IMR-90 (cell line): ENCODE data around the gene TTC28. TPM values are rescaled to one million over a fixed set of nuclear protein-coding genes. Genes with fewer than 3 reads are reported as not detected.

Experiments
- ATAC-seq: fragments of 200-7000 bp; cut with Tn5 transposase; 2 replicates; pipeline ENCODE4 v1.9.1; 2020; ENCODE audit warnings: low read depth, mild to moderate bottlenecking, moderate library complexity
- BruUV-seq: library from RNA; stranded (reverse); fragments of 400-500 nt; replicated peaks from 2 replicates; lab custom pipeline; 2021; lab: Mats Ljungman, UMichigan
- CTCF ChIA-PET: fragments of 300-600 bp; formaldehyde crosslinking; extraction: SDS; loops from one replicate; lab custom pipeline; 2021; ENCODE audit warnings: antibody characterized with exemption; lab: Yijun Ruan, JAX
- POLR2A ChIA-PET: fragments of 300-600 bp; sonication (Branson Sonifier 250); formaldehyde crosslinking; loops from one replicate; lab custom pipeline; 2022; ENCODE audit warnings: antibody characterized with exemption; ENCODE audit not compliant: unreplicated experiment; lab: Charles Lee
- DNase-seq: peaks from one replicate; pipeline ENCODE4 v3.0.0; 2013
- H2AFZ ChIP-seq: replicated peaks from 2 replicates; pipeline ENCODE3; 2013; ENCODE audit warnings: low read length, mild to moderate bottlenecking; ENCODE audit not compliant: poor library complexity
- H2AK5ac ChIP-seq: 2 replicates; pipeline ENCODE4 v1.6.1; 2013; ENCODE audit warnings: low read depth, low read length, inconsistent platforms
- H2AK9ac ChIP-seq: replicated peaks from 2 replicates; pipeline ENCODE3; 2013; ENCODE audit warnings: mild to moderate bottlenecking, low read depth, low read length, moderate library complexity; ENCODE audit not compliant: poor library complexity
- H2BK120ac ChIP-seq: 2 replicates; pipeline ENCODE4 v1.6.1; 2013; ENCODE audit warnings: low read depth, low read length, inconsistent platforms
- H2BK15ac ChIP-seq: 3 replicates; pipeline ENCODE4 v1.6.1; 2013; ENCODE audit warnings: low read depth, low read length, inconsistent platforms
- H2BK20ac ChIP-seq: 2 replicates; pipeline ENCODE4 v1.6.1; 2013; ENCODE audit warnings: low read depth, mild to moderate bottlenecking, inconsistent platforms, low read length, moderate library complexity
- H2BK5ac ChIP-seq: 2 replicates; pipeline ENCODE4 v1.6.1; 2013; ENCODE audit warnings: mild to moderate bottlenecking, low read depth, low read length, inconsistent platforms; ENCODE audit not compliant: poor library complexity, severe bottlenecking
- H3K14ac ChIP-seq: replicated peaks from 2 replicates; pipeline ENCODE4 v1.6.1; 2013; ENCODE audit warnings: low read depth, low read length, inconsistent platforms
- H3K18ac ChIP-seq: 2 replicates; pipeline ENCODE4 v1.6.1; 2013; ENCODE audit warnings: low read depth, low read length, control low read depth
- H3K23ac ChIP-seq: 2 replicates; pipeline ENCODE4 v1.6.1; 2013; ENCODE audit warnings: low read depth, low read length, inconsistent platforms
- H3K27ac ChIP-seq: 2 replicates; pipeline ENCODE4 v1.5.1; 2013; ENCODE audit warnings: mild to moderate bottlenecking, control low read depth, low read length; ENCODE audit not compliant: insufficient read depth
- H3K27me3 ChIP-seq: 2 replicates; pipeline ENCODE4 v1.6.1; 2013; ENCODE audit warnings: low read length; ENCODE audit not compliant: control insufficient read depth, insufficient read depth
- H3K36me3 ChIP-seq: 2 replicates; pipeline ENCODE4 v1.6.1; 2013; ENCODE audit warnings: low read length, mixed read lengths; ENCODE audit not compliant: control insufficient read depth, insufficient read depth
- H3K4ac ChIP-seq: 2 replicates; pipeline ENCODE4 v1.6.1; 2013; ENCODE audit warnings: low read depth, low read length, inconsistent platforms
- H3K4me1 ChIP-seq: 2 replicates; pipeline ENCODE4 v1.6.1; 2013; ENCODE audit warnings: low read length, mixed read lengths; ENCODE audit not compliant: control insufficient read depth, insufficient read depth
- H3K4me2 ChIP-seq: 2 replicates; pipeline ENCODE4 v1.6.1; 2013; ENCODE audit warnings: low read depth, mild to moderate bottlenecking, control low read depth, low read length, moderate library complexity
- H3K4me3 ChIP-seq: 2 replicates; pipeline ENCODE4 v1.5.1; 2013; ENCODE audit warnings: low read depth, mild to moderate bottlenecking, control low read depth, low read length, moderate library complexity; ENCODE audit not compliant: insufficient read depth
- H3K56ac ChIP-seq: 2 replicates; pipeline ENCODE4 v1.6.1; 2013; ENCODE audit warnings: low read length, inconsistent platforms; ENCODE audit not compliant: insufficient read depth; ENCODE audit errors: extremely low read depth
- H3K79me1 ChIP-seq, 2 experiments: 2 replicates each; pipeline ENCODE4 v1.6.1; 2013; ENCODE audit warnings: low read length in 2 of 2, inconsistent platforms in 1 of 2, low read depth in 1 of 2
- H3K9ac ChIP-seq: 2 replicates; pipeline ENCODE4 v1.6.1; 2013; ENCODE audit warnings: low read depth, low read length, control low read depth
- H3K9me1 ChIP-seq: 2 replicates; pipeline ENCODE4 v1.6.1; 2013; ENCODE audit warnings: low read length, inconsistent platforms; ENCODE audit not compliant: insufficient read depth
- H3K9me3 ChIP-seq: 2 replicates; pipeline ENCODE4 v1.6.1; 2013; ENCODE audit warnings: low read length; ENCODE audit not compliant: control insufficient read depth, insufficient read depth
- H4K20me1 ChIP-seq: 2 replicates; pipeline ENCODE4 v1.6.1; 2013; ENCODE audit warnings: low read length, inconsistent platforms; ENCODE audit not compliant: insufficient read depth
- H4K5ac ChIP-seq: 2 replicates; pipeline ENCODE4 v1.6.1; 2013; ENCODE audit warnings: mild to moderate bottlenecking, low read depth, low read length, control low read depth
- H4K8ac ChIP-seq, 2 experiments: 2 replicates each; pipeline ENCODE4 v1.6.1; 2013; ENCODE audit warnings: low read depth in 2 of 2, low read length in 2 of 2, control low read depth in 1 of 2, inconsistent platforms in 1 of 2
- H4K91ac ChIP-seq: 2 replicates; pipeline ENCODE4 v1.6.1; 2013; ENCODE audit warnings: low read depth, low read length, inconsistent platforms; ENCODE audit not compliant: insufficient read depth
- FOS ChIP-seq: fragments of 150-350 bp; IDR thresholded peaks from 2 replicates; pipeline ENCODE4 v1.6.1; 2016; ENCODE audit warnings: low read depth, low read length
- MAFK ChIP-seq: IDR thresholded peaks from 2 replicates; pipeline ENCODE4 v1.6.1; 2012; ENCODE audit warnings: low read depth, low read length, improper control_type of control experiment
- RFX5 ChIP-seq: IDR thresholded peaks from 2 replicates; pipeline ENCODE4 v1.8.0; 2012; ENCODE audit warnings: low read depth, mild to moderate bottlenecking, low read length, moderate library complexity
- USF2 ChIP-seq: fragments of 150-350 bp; IDR thresholded peaks from 2 replicates; pipeline ENCODE4 v1.6.1; 2017; ENCODE audit warnings: mild to moderate bottlenecking, antibody characterized with exemption, low read length, low read depth
- WGBS, 2 experiments: methylation state at CpG; one replicate each; pipeline versions ENCODE4 v1.1.5 to v1.1.7; 2013; ENCODE audit warnings: missing lambda C conversion rate in 2 of 2; ENCODE audit not compliant: insufficient read length in 1 of 2; ENCODE audit errors: extremely low coverage in 2 of 2; 5-methylcytosine and 5-hydroxymethylcytosine counted together
- dilution Hi-C: fragments of 300-500 bp; cut with HindIII; formaldehyde crosslinking; loops from one replicate; pipeline ENCODE4 v1.14.3; 2018; ENCODE audit warnings: low sequenced_read_pairs; ENCODE audit not compliant: unreplicated experiment
- in situ Hi-C: fragments of 300-500 bp; cut with MboI; formaldehyde crosslinking; loops from 3 replicates; pipeline ENCODE4 v1.14.3; 2019; ENCODE audit warnings: low sequenced_read_pairs, inconsistent platforms, mixed read lengths
- intact Hi-C: fragments of 100-400 bp; cut with micrococcal nuclease; formaldehyde crosslinking; loops from 2 replicates; pipeline ENCODE4 v1.10.0; 2022
- polyA plus RNA-seq, 3 experiments: library from polyadenylated mRNA; depleted of rRNA; stranded (reverse); fragments of >200 nt; gene quantifications; 2 replicates each; pipeline ENCODE4 v1.2.3, GENCODE V29; 2012; ENCODE audit warnings: low replicate concordance in 1 of 3
- total RNA-seq: library from RNA; depleted of rRNA; stranded (reverse); fragments of >200 nt; gene quantifications from 2 replicates; pipeline ENCODE4 v1.2.3, GENCODE V29; 2012

Gene TTC28
- total and polyA plus RNA-seq, 2 of the 4 experiments (the other 2 are of a cell fraction), result 5.6 to 13.3 TPM

GRCh38 chr22:28419919-28420318 lies 259.7 kb downstream of the TTC28 start:
- Histone ChIP-seq H2AK9ac (no peak overlapping the region), H3K9ac (no peak overlapping the region), H3K36me3 (no peaks in the 10 kb centered on the region), H2AFZ (no peak overlapping the region), H4K8ac (no peak overlapping the region), H3K9me1 (peaks cover 3% of the 10 kb centered on the region; the same call in 1 of the 2 replicates), H2BK20ac (no peak overlapping the region), H4K5ac (no peak overlapping the region), H3K18ac (no peak overlapping the region), H3K27ac (no peak overlapping the region), H3K9me3 (no peaks in the 10 kb centered on the region), H3K27me3 (no peaks in the 10 kb centered on the region), H3K4me3 (no peak overlapping the region), H2BK5ac (no peak overlapping the region), H2AK5ac (no peak overlapping the region), H3K4me1 (peaks cover 1% of the 10 kb centered on the region; the same call in 1 of the 2 replicates), H3K4ac (no peak overlapping the region), H4K91ac (no peak overlapping the region), H3K79me1 (no peaks in the 10 kb centered on the region; a peak in 1 of 4 replicates), H3K4me2 (no peak overlapping the region), H2BK120ac (no peak overlapping the region), H2BK15ac (no peak overlapping the region; the same call in 2 of the 3 replicates), H3K56ac (no peak overlapping the region), H3K14ac (no peak overlapping the region), H4K20me1 (peaks cover 3% of the 10 kb centered on the region; the same call in 1 of the 2 replicates), H3K23ac (no peak overlapping the region)
- intact Hi-C loops (no loop called here), in situ Hi-C loops (no loop called here), dilution Hi-C loops (no loop called here)
- BruUV-seq, result no TSS peak
- ChIA-PET POLR2A (interaction anchor here (0.7 kb wide), 1 partner anchor 36 kb away, joined by 9 read pairs; no protein-coding TSS in a partner anchor), CTCF (interaction anchor here (0.6 to 0.7 kb wide), 3 partner anchors 47 to 261 kb away, joined by 3 read pairs; no protein-coding TSS in a partner anchor)
- TF ChIP-seq MAFK (no peak), USF2 (no peak), FOS (no peak), RFX5 (no peak)
- no peak for DNase-seq
- no peak for ATAC-seq
- WGBS, 2 experiments, result no CpG with 5 or more reads among the region's 2 CpGs
